Testis (tissue), 2 donors: Measurements from ENCODE around the gene BEAN1.

Source experiments
- POLR2A ChIP-seq: fragments of 450-650 bp; IDR thresholded peaks from one replicate; pipeline ENCODE4 v1.6.1; 2017; ENCODE audit warnings: antibody characterized with exemption, mild to moderate bottlenecking, moderate library complexity
- TF ChIP-seq, protein P1 (sequence below), 3 experiments: fragments of 450-650 bp in 2 of 3; fragments of 200-600 bp in 1 of 3; sonication (generic) in 1 of 3; IDR thresholded peaks; one replicate each; pipeline ENCODE4 v1.5.1; 2016 to 2019; ENCODE audit warnings: antibody characterized with exemption in 3 of 3, mild to moderate bottlenecking in 2 of 3, moderate library complexity in 1 of 3

DNA sequence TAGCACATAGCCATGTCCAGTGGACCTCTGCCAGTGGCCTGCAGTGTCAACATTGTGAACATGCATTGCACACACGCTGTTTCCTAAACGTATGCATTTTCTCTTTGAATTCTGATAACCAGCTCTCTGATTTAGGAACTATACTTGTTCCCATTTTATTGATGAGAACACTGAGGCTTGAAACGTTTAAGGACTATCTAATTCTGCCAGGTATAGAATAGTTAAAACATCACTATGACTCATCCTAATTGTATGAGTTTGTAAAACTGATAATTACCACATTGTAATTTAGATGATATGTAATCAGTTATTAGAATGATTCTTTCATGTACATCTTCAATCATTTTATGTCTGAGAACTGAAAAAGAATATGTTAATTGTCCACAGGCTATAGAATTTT lies 3.1 kb downstream of the BEAN1 start:
- TF ChIP-seq, protein P1, sequence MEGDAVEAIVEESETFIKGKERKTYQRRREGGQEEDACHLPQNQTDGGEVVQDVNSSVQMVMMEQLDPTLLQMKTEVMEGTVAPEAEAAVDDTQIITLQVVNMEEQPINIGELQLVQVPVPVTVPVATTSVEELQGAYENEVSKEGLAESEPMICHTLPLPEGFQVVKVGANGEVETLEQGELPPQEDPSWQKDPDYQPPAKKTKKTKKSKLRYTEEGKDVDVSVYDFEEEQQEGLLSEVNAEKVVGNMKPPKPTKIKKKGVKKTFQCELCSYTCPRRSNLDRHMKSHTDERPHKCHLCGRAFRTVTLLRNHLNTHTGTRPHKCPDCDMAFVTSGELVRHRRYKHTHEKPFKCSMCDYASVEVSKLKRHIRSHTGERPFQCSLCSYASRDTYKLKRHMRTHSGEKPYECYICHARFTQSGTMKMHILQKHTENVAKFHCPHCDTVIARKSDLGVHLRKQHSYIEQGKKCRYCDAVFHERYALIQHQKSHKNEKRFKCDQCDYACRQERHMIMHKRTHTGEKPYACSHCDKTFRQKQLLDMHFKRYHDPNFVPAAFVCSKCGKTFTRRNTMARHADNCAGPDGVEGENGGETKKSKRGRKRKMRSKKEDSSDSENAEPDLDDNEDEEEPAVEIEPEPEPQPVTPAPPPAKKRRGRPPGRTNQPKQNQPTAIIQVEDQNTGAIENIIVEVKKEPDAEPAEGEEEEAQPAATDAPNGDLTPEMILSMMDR (IDR thresholded peaks at IDR 0.05) = no peak
- no peak for TF ChIP-seq POLR2A
